Inflammatory macrophage treated with lipopolysaccharide for 4 hours (primary cell): ENCODE results near the gene IRX4.

Experiments used
- DNase-seq: peaks from one replicate; pipeline ENCODE4 v3.0.0-alpha.2; 2020

The IRX4 gene

DNA sequence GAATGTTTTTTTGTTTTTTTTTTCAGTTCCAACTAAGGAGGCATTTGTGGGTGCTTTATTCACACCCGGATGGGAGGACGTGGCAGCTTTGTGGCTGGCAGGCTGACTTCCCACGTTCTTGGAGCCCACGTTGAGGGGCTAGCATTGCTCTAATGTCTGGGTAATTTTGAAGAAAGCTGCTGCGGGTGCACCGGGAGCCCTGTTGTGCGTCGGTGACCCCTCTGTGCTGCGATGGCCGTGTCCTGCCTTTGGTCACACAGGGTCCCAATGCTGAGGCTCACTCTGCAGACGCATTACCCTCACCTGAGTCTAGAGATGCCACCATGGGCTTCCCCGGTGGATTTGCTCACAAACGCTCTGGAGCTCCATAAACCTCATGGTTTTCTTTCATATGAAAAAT, 47.3 kb downstream of the IRX4 start:
- no peak for DNase-seq

- no peak for DNase-seq
Measured at GRCh38 chr5:1834721-1835429, 47.9 kb downstream of the IRX4 start.

DNA sequence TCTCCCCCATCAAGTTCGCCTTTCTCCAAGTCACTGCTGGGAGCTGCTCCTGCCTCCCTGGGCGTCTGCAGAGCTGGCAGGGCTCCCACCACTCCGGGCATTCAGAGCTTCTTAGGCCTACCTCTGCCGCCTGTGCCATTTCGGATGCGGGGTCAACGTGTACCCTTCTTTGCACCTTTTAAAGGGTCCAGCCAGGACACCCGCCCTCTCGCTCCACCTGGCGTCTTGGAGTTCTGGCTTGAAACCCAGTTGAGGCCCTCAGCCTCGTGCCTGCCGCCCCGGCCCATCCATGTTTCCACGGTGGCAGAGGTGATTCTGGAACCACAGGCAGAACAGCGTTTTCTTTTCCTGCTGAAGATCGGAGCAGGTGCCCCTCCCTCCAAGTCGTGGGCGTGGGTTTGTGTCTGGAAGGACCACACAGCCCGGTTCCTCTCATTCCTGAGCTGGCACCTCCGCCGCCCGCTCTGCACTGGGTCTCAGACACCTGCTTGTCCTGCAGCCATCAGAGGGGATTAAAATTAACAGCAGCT, 48.6 kb downstream of the IRX4 start:
- DNase-seq, result no peak

- no peak for DNase-seq
Measured at GRCh38 chr5:1833264-1834021, 49.3 kb downstream of the IRX4 start.

GRCh38 chr5:1832511-1833250, 50.0 kb downstream of the IRX4 start:
- no peak for DNase-seq

GRCh38 chr5:1831677-1832313, 50.9 kb downstream of the IRX4 start:
- no peak for DNase-seq

- no peak for DNase-seq
Measured at GRCh38 chr5:1831257-1831656, 51.5 kb downstream of the IRX4 start.

GRCh38 chr5:1830571-1831228, 52.0 kb downstream of the IRX4 start:
- no peak for DNase-seq

DNA sequence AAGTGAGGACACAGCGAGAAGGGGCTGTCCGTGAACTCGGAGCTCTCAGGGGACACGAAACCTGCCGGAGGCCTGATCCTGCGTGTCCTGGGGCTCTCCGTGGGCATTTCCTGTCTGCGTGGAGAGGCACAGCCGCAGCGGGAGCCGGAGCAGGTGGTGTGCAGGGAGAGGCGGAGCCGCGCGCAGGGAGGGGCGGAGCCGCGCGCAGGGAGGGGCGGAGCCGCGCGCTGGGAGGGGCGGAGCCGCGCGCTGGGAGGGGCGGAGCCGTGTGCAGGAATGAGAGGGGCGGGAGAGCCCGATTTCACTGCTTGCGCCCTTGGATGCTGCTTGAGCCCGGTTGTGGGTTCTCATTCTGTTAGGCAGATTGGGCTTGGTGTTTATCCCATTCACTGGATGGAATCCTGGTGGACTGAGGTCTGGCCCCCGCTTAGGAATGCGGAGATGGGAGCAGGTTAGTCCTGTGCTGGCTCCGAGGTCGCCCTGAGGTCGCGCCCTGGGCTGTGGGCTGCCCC, 54.8 kb downstream of the IRX4 start:
- DNase-seq, result no peak
